OCI-LY7 (cell line): ENCODE results near the gene TNFAIP8L2. TPM values are rescaled to one million over a fixed set of nuclear protein-coding genes. Genes with fewer than 3 reads are reported as not detected.
"Not testable (repeated sequence)": the region's sequence is repeated elsewhere in the genome, so short reads cannot be mapped to it uniquely, and the experiment has no call there.

Source experiments
- BruUV-seq: library from RNA; stranded (reverse); fragments of 400-500 nt; replicated peaks from 2 replicates; lab custom pipeline; 2021; lab: Mats Ljungman, UMichigan
- CTCF ChIA-PET: fragments of 300-600 bp; sonication (Branson Sonifier 250); formaldehyde crosslinking; loops from one replicate; lab custom pipeline; 2022; ENCODE audit warnings: antibody characterized with exemption; ENCODE audit not compliant: unreplicated experiment; lab: Charles Lee
- POLR2A ChIA-PET: fragments of 300-600 bp; sonication (Branson Sonifier 250); formaldehyde crosslinking; loops from one replicate; lab custom pipeline; 2022; ENCODE audit warnings: antibody characterized with exemption; lab: Charles Lee
- DNase-seq: peaks from one replicate; pipeline ENCODE4 v3.0.0-alpha.2; 2015; ENCODE audit warnings: low spot score
- H2AFZ ChIP-seq: fragments of 200-600 bp; sonication (generic), shearing (Covaris generic); 2 replicates; pipeline ENCODE4 v1.6.1; 2014; ENCODE audit warnings: mild to moderate bottlenecking, antibody characterized with exemption, low read length, moderate library complexity
- H3K27ac ChIP-seq: fragments of 200-600 bp; sonication (generic); 2 replicates; pipeline ENCODE4 v1.5.1; 2014; ENCODE audit warnings: mixed run types, low read depth, mild to moderate bottlenecking, moderate library complexity, low read length, inconsistent platforms; ENCODE audit not compliant: poor library complexity, severe bottlenecking
- H3K36me3 ChIP-seq: fragments of 200-600 bp; sonication (generic); 2 replicates; pipeline ENCODE4 v1.6.1; 2014; ENCODE audit warnings: mild to moderate bottlenecking, antibody characterized with exemption, low read length, moderate library complexity, mixed read lengths; ENCODE audit not compliant: insufficient read depth
- H3K4me1 ChIP-seq: fragments of 200-600 bp; sonication (generic); 2 replicates; pipeline ENCODE4 v1.5.1; 2014; ENCODE audit warnings: mild to moderate bottlenecking, low read length; ENCODE audit not compliant: insufficient read depth, poor library complexity, severe bottlenecking
- H3K4me2 ChIP-seq: fragments of 200-600 bp; sonication (generic); 2 replicates; pipeline ENCODE4 v1.6.1; 2014; ENCODE audit warnings: mild to moderate bottlenecking, low read length
- H3K4me3 ChIP-seq: fragments of 200-600 bp; sonication (generic); 2 replicates; pipeline ENCODE4 v1.5.1; 2014; ENCODE audit warnings: mild to moderate bottlenecking, low read depth, low read length; ENCODE audit not compliant: poor library complexity, severe bottlenecking
- H3K79me2 ChIP-seq: fragments of 200-600 bp; sonication (generic); 2 replicates; pipeline ENCODE4 v1.6.1; 2016; ENCODE audit warnings: low read depth, mild to moderate bottlenecking, low read length, moderate library complexity, mixed read lengths; ENCODE audit not compliant: insufficient read depth
- H3K9me2 ChIP-seq: fragments of 200-600 bp; sonication (generic); 2 replicates; pipeline ENCODE4 v1.6.1; 2016; ENCODE audit warnings: mild to moderate bottlenecking, low read length, mixed read lengths; ENCODE audit not compliant: insufficient read depth
- H3K9me3 ChIP-seq: fragments of 200-600 bp; sonication (generic); 2 replicates; pipeline ENCODE4 v1.6.1; 2014; ENCODE audit warnings: mild to moderate bottlenecking, mixed run types, low read length, mixed read lengths
- H4K20me1 ChIP-seq: fragments of 200-600 bp; sonication (generic); 2 replicates; pipeline ENCODE4 v1.6.1; 2014; ENCODE audit warnings: mild to moderate bottlenecking, antibody characterized with exemption, low read length, moderate library complexity, mixed read lengths; ENCODE audit not compliant: insufficient read depth
- CTCF ChIP-seq: fragments of 200-600 bp; sonication (generic); conservative IDR thresholded peaks from 2 replicates; pipeline ENCODE4 v1.5.1; 2014; ENCODE audit warnings: mild to moderate bottlenecking, antibody characterized with exemption, low read length, moderate library complexity, mixed read lengths
- EZH2phosphoT487 ChIP-seq: fragments of 200-600 bp; sonication (generic); IDR thresholded peaks from 2 replicates; pipeline ENCODE4 v1.6.1; 2018; ENCODE audit warnings: low read depth, borderline replicate concordance, mild to moderate bottlenecking, mixed run types, antibody characterized with exemption, low read length, moderate library complexity, mixed read lengths
- intact Hi-C: fragments of 100-400 bp; cut with micrococcal nuclease; formaldehyde crosslinking; loops from one replicate; pipeline ENCODE4 v1.10.0; 2022; ENCODE audit not compliant: unreplicated experiment
- total RNA-seq, 2 experiments: library from RNA; depleted of rRNA in 1 of 2; stranded (reverse); fragments of >200 nt in 1 of 2; shearing (Covaris generic) in 1 of 2; gene quantifications; 2 replicates each; pipeline ENCODE4 v1.2.3, GENCODE V29; 2014 to 2022

The TNFAIP8L2 gene
- total RNA-seq, 2 experiments from 2014 or later = 9.2 to 12.5 TPM

- Histone ChIP-seq H3K9me3 (no peaks in the 10 kb centered on the region), H3K4me1 (peaks cover 35% of the 10 kb centered on the region), H3K9me2 (no peaks in the 10 kb centered on the region), H3K4me3 (peak within 1 kb of the TSS; percentile 98), H4K20me1 (peaks cover 6% of the 10 kb centered on the region; the same call in 1 of the 2 replicates), H3K36me3 (peaks cover 31% of the 10 kb centered on the region), H2AFZ (peak within 1 kb of the TSS; percentile 93), H3K79me2 (peaks cover 49% of the 10 kb centered on the region), H3K4me2 (peak within 1 kb of the TSS; percentile 100), H3K27ac (peak within 1 kb of the TSS; percentile 66)
- intact Hi-C loops = loop anchor here (1.0 to 5.0 kb wide), 2 partner anchors 84 to 149 kb away; partner anchors contain the start of genes RFX5 and ZNF687
- peak; percentile 99 for DNase-seq
- BruUV-seq = TSS peak; percentile 70
- TF ChIP-seq EZH2phosphoT487 = no peak
- no peak for TF ChIP-seq CTCF
- POLR2A ChIA-PET = interaction anchor here (0.7 to 1.6 kb wide), 7 partner anchors 9 to 128 kb away, joined by 3 to 11 read pairs (median 3); partner anchors contain the start of gene VPS72
- CTCF ChIA-PET = no interaction called here
Observed at GRCh38 chr1:151198254-151199127, 42.0 kb downstream of the TNFAIP8L2 start, which contains the start of gene PIP5K1A. PIP5K1A (plus strand) TSS chr1:151198552; CDS start chr1:151198997, 445 bp downstream.

- Histone ChIP-seq H2AFZ (no peak overlapping the region), H3K4me3 (peak overlapping the region; percentile 98), H3K79me2 (peaks cover 65% of the 10 kb centered on the region), H3K27ac (no peak overlapping the region), H4K20me1 (peaks cover 12% of the 10 kb centered on the region), H3K36me3 (peaks cover 45% of the 10 kb centered on the region), H3K9me3 (no peaks in the 10 kb centered on the region), H3K4me2 (peak overlapping the region; percentile 100), H3K4me1 (peaks cover 35% of the 10 kb centered on the region), H3K9me2 (no peaks in the 10 kb centered on the region)
- POLR2A ChIA-PET = interaction anchor here (1.1 to 1.6 kb wide), 2 partner anchors 11 to 13 kb away, joined by 3 to 11 read pairs; partner anchors contain the start of gene VPS72
- BruUV-seq = no TSS peak
- intact Hi-C loops = loop anchor here (5.0 kb wide), 1 partner anchor 147 kb away; the partner anchor contains the start of gene RFX5
- peak; percentile 18 for DNase-seq
- no peak for TF ChIP-seq EZH2phosphoT487
- no peak for TF ChIP-seq CTCF
- CTCF ChIA-PET = no interaction called here
Observed at GRCh38 chr1:151199873-151200581, 43.6 kb downstream of the TNFAIP8L2 start.

- DNase-seq, H2AFZ ChIP-seq, CTCF ChIA-PET, BruUV-seq, H3K27ac ChIP-seq, H3K4me2 ChIP-seq, H4K20me1 ChIP-seq, H3K4me3 ChIP-seq, H3K9me3 ChIP-seq, POLR2A ChIA-PET, intact Hi-C loops, H3K9me2 ChIP-seq, H3K4me1 ChIP-seq: not testable (repeated sequence)
- peaks cover 86% of the 10 kb centered on the region for H3K79me2 ChIP-seq
- H3K36me3 ChIP-seq = peaks cover 88% of the 10 kb centered on the region
Observed at GRCh38 chr1:151205381-151205965, 49.0 kb downstream of the TNFAIP8L2 start.
